Right atrium auricular region (tissue), 2 donors: ENCODE results near the gene CD83. TPM values are rescaled to one million over a fixed set of nuclear protein-coding genes. Genes with fewer than 3 reads are reported as not detected.

Experiments used
- DNase-seq: peaks from one replicate; pipeline ENCODE4 v3.0.0-alpha.2; 2019; ENCODE audit warnings: low spot score
- H3K27ac ChIP-seq, 2 donors: fragments of 200-600 bp; sonication (generic); 1 replicate in 1 of 2; 2 replicates in 1 of 2; pipeline ENCODE4 v1.5.1; 2016 to 2019
- H3K27me3 ChIP-seq, 2 donors: fragments of 200-600 bp; sonication (generic); one replicate each; pipeline versions ENCODE4 v1.5.1 to v1.6.0; 2017 to 2019
- H3K36me3 ChIP-seq: fragments of 200-600 bp; sonication (generic); one replicate; pipeline ENCODE4 v1.5.1; 2016
- H3K4me1 ChIP-seq, 2 donors: fragments of 200-600 bp; sonication (generic); one replicate each; pipeline versions ENCODE4 v1.5.1 to v1.6.0; 2017 to 2019
- H3K4me3 ChIP-seq, 2 donors: fragments of 200-600 bp; sonication (generic); 1 replicate in 1 of 2; 2 replicates in 1 of 2; pipeline ENCODE4 v1.5.1; 2017 to 2019; ENCODE audit warnings: mild to moderate bottlenecking in 1 of 2, moderate library complexity in 1 of 2
- H3K9me3 ChIP-seq, 2 donors: fragments of 200-600 bp; sonication (generic); one replicate each; pipeline ENCODE4 v1.5.1; 2019
- CTCF ChIP-seq, 2 donors: fragments of 200-600 bp; sonication (generic); IDR thresholded peaks; one replicate each; pipeline ENCODE4 v1.5.1; 2019; ENCODE audit warnings: antibody characterized with exemption in 2 of 2
- total RNA-seq, 2 donors: library from RNA; depleted of rRNA; stranded (reverse); fragments of >200 nt; gene quantifications; one replicate each; pipeline ENCODE4 v1.1.0, GENCODE V29; 2016

The CD83 gene
- total RNA-seq, 2 donors from 2014 or later = 1.7 to 2.1 TPM

- no peaks in the 10 kb centered on the region for H3K36me3 ChIP-seq
- peak overlapping the region; percentile 24 to 40 for H3K4me3 ChIP-seq
- H3K4me1 ChIP-seq = no peaks in the 10 kb centered on the region
- H3K27me3 ChIP-seq = no peaks in the 10 kb centered on the region
- no peak for TF ChIP-seq CTCF (IDR thresholded peaks at IDR 0.05)
- DNase-seq = no peak
- peak overlapping the region; percentile 59 to 65 for H3K27ac ChIP-seq
- H3K9me3 ChIP-seq = no peaks in the 10 kb centered on the region
Measured at GRCh38 chr6:14074476-14075094, 43.0 kb upstream of the CD83 start.

DNA sequence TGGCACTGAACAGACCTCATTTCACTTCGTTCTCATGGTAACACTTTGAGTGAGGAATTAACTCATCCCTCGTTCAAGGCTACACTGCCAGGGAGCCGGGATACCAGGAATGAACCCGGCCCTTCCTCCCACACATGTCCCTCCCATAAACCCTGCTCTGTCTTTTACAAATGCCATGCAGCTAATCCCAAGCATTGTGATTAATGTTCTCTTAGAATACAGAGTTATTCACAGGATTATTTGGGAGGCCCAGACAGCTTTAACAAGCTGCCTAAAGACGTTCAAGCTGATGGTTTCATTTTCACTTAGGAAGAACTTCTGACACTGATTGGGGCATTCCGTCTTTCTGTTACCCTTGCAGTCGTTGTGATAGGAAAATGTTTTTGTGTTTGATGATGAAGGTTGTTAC, 42.5 kb upstream of the CD83 start:
- peak overlapping the region; percentile 59 to 65 for H3K27ac ChIP-seq

DNA sequence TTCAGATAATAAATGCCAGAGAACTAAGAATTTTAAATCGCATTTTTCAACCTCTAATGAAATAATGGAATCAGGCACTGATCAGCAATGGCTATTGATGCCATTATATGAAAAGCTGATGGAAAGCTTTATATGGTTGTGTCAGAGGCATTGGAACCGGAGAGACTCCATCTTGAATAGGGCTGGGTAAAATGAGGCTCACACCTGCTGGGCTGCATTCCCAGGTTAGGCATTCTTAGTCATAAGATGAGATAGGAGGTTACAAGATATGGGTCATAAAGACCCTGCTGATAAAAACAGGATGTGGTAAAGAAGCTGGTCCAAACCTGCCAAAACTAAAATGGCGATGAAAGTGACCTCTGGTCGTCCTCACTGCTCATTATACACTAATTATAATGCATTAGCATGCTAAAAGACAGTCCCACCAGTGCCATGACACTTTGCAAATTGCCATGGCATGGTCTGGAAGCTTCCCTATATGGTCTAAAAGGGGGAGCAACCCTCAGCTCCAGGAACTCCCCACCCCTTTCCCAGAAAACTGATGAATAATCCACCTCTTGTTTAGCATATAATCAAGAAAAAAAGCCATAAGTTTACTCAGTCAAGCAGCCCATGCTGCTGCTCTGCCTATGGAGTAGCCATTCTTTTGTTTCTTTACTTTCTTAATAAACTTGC, 40.2 kb upstream of the CD83 start:
- Histone ChIP-seq H3K27ac (no peak overlapping the region), H3K9me3 (no peaks in the 10 kb centered on the region), H3K27me3 (no peaks in the 10 kb centered on the region), H3K4me3 (no peak overlapping the region), H3K4me1 (no peaks in the 10 kb centered on the region), H3K36me3 (no peaks in the 10 kb centered on the region)
- DNase-seq = no peak
- TF ChIP-seq CTCF (IDR thresholded peaks at IDR 0.05) = no peak

More for the DNA sequence above, 42.5 kb upstream of the CD83 start:
- TF ChIP-seq CTCF (IDR thresholded peaks at IDR 0.05) = no peak
- no peak for DNase-seq
- Histone ChIP-seq H3K36me3 (no peaks in the 10 kb centered on the region), H3K9me3 (no peaks in the 10 kb centered on the region), H3K27me3 (no peaks in the 10 kb centered on the region), H3K4me1 (no peaks in the 10 kb centered on the region), H3K4me3 (peak overlapping the region; percentile 24 to 40)

GRCh38 chr6:14079433-14079832, 38.1 kb upstream of the CD83 start:
- peak; percentile 73 for DNase-seq
- no peaks in the 10 kb centered on the region for H3K9me3 ChIP-seq
- no peak overlapping the region for H3K4me3 ChIP-seq
- no peaks in the 10 kb centered on the region for H3K4me1 ChIP-seq
- no peaks in the 10 kb centered on the region for H3K36me3 ChIP-seq
- TF ChIP-seq CTCF (IDR thresholded peaks at IDR 0.05) = no peak
- H3K27me3 ChIP-seq = no peaks in the 10 kb centered on the region
- H3K27ac ChIP-seq = no peak overlapping the region

DNA sequence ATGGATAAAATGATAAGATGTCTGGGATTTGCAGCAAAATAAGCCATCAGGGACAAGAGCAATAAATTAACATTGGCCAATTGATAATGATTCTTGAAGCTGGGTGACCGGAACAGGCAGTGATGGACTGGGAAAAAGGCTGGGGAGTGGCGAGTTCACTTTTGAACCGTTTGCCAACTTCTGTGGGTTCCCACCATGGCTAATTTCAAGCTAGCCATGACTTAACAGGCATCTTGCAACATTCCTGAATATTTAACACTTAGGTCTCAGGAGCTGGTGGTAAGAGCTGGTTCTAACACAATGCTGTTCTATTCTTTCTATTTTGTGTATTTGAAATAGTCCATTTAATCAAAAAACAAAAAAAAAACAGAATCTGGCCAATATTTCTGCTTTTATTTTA, 37.6 kb upstream of the CD83 start:
- H3K4me1 ChIP-seq = no peaks in the 10 kb centered on the region
- no peak for TF ChIP-seq CTCF (IDR thresholded peaks at IDR 0.05)
- no peaks in the 10 kb centered on the region for H3K36me3 ChIP-seq
- H3K9me3 ChIP-seq = no peaks in the 10 kb centered on the region
- H3K4me3 ChIP-seq = no peak overlapping the region
- H3K27ac ChIP-seq = no peak overlapping the region
- no peak for DNase-seq
- no peaks in the 10 kb centered on the region for H3K27me3 ChIP-seq
